IMR-90 (cell line): Measurements from ENCODE around the gene DPY19L1. TPM values are rescaled to one million over a fixed set of nuclear protein-coding genes. Genes with fewer than 3 reads are reported as not detected.

Experiments
- ATAC-seq: fragments of 200-7000 bp; cut with Tn5 transposase; 2 replicates; pipeline ENCODE4 v1.9.1; 2020; ENCODE audit warnings: low read depth, mild to moderate bottlenecking, moderate library complexity
- BruUV-seq: library from RNA; stranded (reverse); fragments of 400-500 nt; replicated peaks from 2 replicates; lab custom pipeline; 2021; lab: Mats Ljungman, UMichigan
- CTCF ChIA-PET: fragments of 300-600 bp; formaldehyde crosslinking; extraction: SDS; loops from one replicate; lab custom pipeline; 2021; ENCODE audit warnings: antibody characterized with exemption; lab: Yijun Ruan, JAX
- POLR2A ChIA-PET: fragments of 300-600 bp; sonication (Branson Sonifier 250); formaldehyde crosslinking; loops from one replicate; lab custom pipeline; 2022; ENCODE audit warnings: antibody characterized with exemption; ENCODE audit not compliant: unreplicated experiment; lab: Charles Lee
- DNase-seq: peaks from one replicate; pipeline ENCODE4 v3.0.0; 2013
- H2AFZ ChIP-seq: replicated peaks from 2 replicates; pipeline ENCODE3; 2013; ENCODE audit warnings: low read length, mild to moderate bottlenecking; ENCODE audit not compliant: poor library complexity
- H2AK5ac ChIP-seq: 2 replicates; pipeline ENCODE4 v1.6.1; 2013; ENCODE audit warnings: low read depth, low read length, inconsistent platforms
- H2AK9ac ChIP-seq: replicated peaks from 2 replicates; pipeline ENCODE3; 2013; ENCODE audit warnings: mild to moderate bottlenecking, low read depth, low read length, moderate library complexity; ENCODE audit not compliant: poor library complexity
- H2BK120ac ChIP-seq: 2 replicates; pipeline ENCODE4 v1.6.1; 2013; ENCODE audit warnings: low read depth, low read length, inconsistent platforms
- H2BK15ac ChIP-seq: 3 replicates; pipeline ENCODE4 v1.6.1; 2013; ENCODE audit warnings: low read depth, low read length, inconsistent platforms
- H2BK20ac ChIP-seq: 2 replicates; pipeline ENCODE4 v1.6.1; 2013; ENCODE audit warnings: low read depth, mild to moderate bottlenecking, inconsistent platforms, low read length, moderate library complexity
- H2BK5ac ChIP-seq: 2 replicates; pipeline ENCODE4 v1.6.1; 2013; ENCODE audit warnings: mild to moderate bottlenecking, low read depth, low read length, inconsistent platforms; ENCODE audit not compliant: poor library complexity, severe bottlenecking
- H3K14ac ChIP-seq: replicated peaks from 2 replicates; pipeline ENCODE4 v1.6.1; 2013; ENCODE audit warnings: low read depth, low read length, inconsistent platforms
- H3K18ac ChIP-seq: 2 replicates; pipeline ENCODE4 v1.6.1; 2013; ENCODE audit warnings: low read depth, low read length, control low read depth
- H3K23ac ChIP-seq: 2 replicates; pipeline ENCODE4 v1.6.1; 2013; ENCODE audit warnings: low read depth, low read length, inconsistent platforms
- H3K27ac ChIP-seq: 2 replicates; pipeline ENCODE4 v1.5.1; 2013; ENCODE audit warnings: mild to moderate bottlenecking, control low read depth, low read length; ENCODE audit not compliant: insufficient read depth
- H3K27me3 ChIP-seq: 2 replicates; pipeline ENCODE4 v1.6.1; 2013; ENCODE audit warnings: low read length; ENCODE audit not compliant: control insufficient read depth, insufficient read depth
- H3K36me3 ChIP-seq: 2 replicates; pipeline ENCODE4 v1.6.1; 2013; ENCODE audit warnings: low read length, mixed read lengths; ENCODE audit not compliant: control insufficient read depth, insufficient read depth
- H3K4ac ChIP-seq: 2 replicates; pipeline ENCODE4 v1.6.1; 2013; ENCODE audit warnings: low read depth, low read length, inconsistent platforms
- H3K4me1 ChIP-seq: 2 replicates; pipeline ENCODE4 v1.6.1; 2013; ENCODE audit warnings: low read length, mixed read lengths; ENCODE audit not compliant: control insufficient read depth, insufficient read depth
- H3K4me2 ChIP-seq: 2 replicates; pipeline ENCODE4 v1.6.1; 2013; ENCODE audit warnings: low read depth, mild to moderate bottlenecking, control low read depth, low read length, moderate library complexity
- H3K4me3 ChIP-seq: 2 replicates; pipeline ENCODE4 v1.5.1; 2013; ENCODE audit warnings: low read depth, mild to moderate bottlenecking, control low read depth, low read length, moderate library complexity; ENCODE audit not compliant: insufficient read depth
- H3K56ac ChIP-seq: 2 replicates; pipeline ENCODE4 v1.6.1; 2013; ENCODE audit warnings: low read length, inconsistent platforms; ENCODE audit not compliant: insufficient read depth; ENCODE audit errors: extremely low read depth
- H3K79me1 ChIP-seq, 2 experiments: 2 replicates each; pipeline ENCODE4 v1.6.1; 2013; ENCODE audit warnings: low read length in 2 of 2, inconsistent platforms in 1 of 2, low read depth in 1 of 2
- H3K9ac ChIP-seq: 2 replicates; pipeline ENCODE4 v1.6.1; 2013; ENCODE audit warnings: low read depth, low read length, control low read depth
- H3K9me1 ChIP-seq: 2 replicates; pipeline ENCODE4 v1.6.1; 2013; ENCODE audit warnings: low read length, inconsistent platforms; ENCODE audit not compliant: insufficient read depth
- H3K9me3 ChIP-seq: 2 replicates; pipeline ENCODE4 v1.6.1; 2013; ENCODE audit warnings: low read length; ENCODE audit not compliant: control insufficient read depth, insufficient read depth
- H4K20me1 ChIP-seq: 2 replicates; pipeline ENCODE4 v1.6.1; 2013; ENCODE audit warnings: low read length, inconsistent platforms; ENCODE audit not compliant: insufficient read depth
- H4K5ac ChIP-seq: 2 replicates; pipeline ENCODE4 v1.6.1; 2013; ENCODE audit warnings: mild to moderate bottlenecking, low read depth, low read length, control low read depth
- H4K8ac ChIP-seq, 2 experiments: 2 replicates each; pipeline ENCODE4 v1.6.1; 2013; ENCODE audit warnings: low read depth in 2 of 2, low read length in 2 of 2, control low read depth in 1 of 2, inconsistent platforms in 1 of 2
- H4K91ac ChIP-seq: 2 replicates; pipeline ENCODE4 v1.6.1; 2013; ENCODE audit warnings: low read depth, low read length, inconsistent platforms; ENCODE audit not compliant: insufficient read depth
- BHLHE40 ChIP-seq: fragments of 150-350 bp; IDR thresholded peaks from 2 replicates; pipeline ENCODE4 v1.6.1; 2016; ENCODE audit warnings: mild to moderate bottlenecking, low read depth, low read length
- CEBPB ChIP-seq: IDR thresholded peaks from 2 replicates; pipeline ENCODE4 v1.6.1; 2012; ENCODE audit warnings: low read depth, low read length, improper control_type of control experiment
- FOS ChIP-seq: fragments of 150-350 bp; IDR thresholded peaks from 2 replicates; pipeline ENCODE4 v1.6.1; 2016; ENCODE audit warnings: low read depth, low read length
- MAFK ChIP-seq: IDR thresholded peaks from 2 replicates; pipeline ENCODE4 v1.6.1; 2012; ENCODE audit warnings: low read depth, low read length, improper control_type of control experiment
- MAZ ChIP-seq: IDR thresholded peaks from 2 replicates; pipeline ENCODE4 v1.6.1; 2012; ENCODE audit warnings: low read depth, mild to moderate bottlenecking, low read length, improper control_type of control experiment, moderate library complexity, borderline replicate concordance
- MXI1 ChIP-seq: IDR thresholded peaks from 2 replicates; pipeline ENCODE4 v1.6.1; 2012; ENCODE audit warnings: low read depth, mild to moderate bottlenecking, low read length, moderate library complexity, borderline replicate concordance
- NFE2L2 ChIP-seq: fragments of 150-350 bp; IDR thresholded peaks from 2 replicates; pipeline ENCODE4 v1.6.1; 2016; ENCODE audit warnings: low read depth, mild to moderate bottlenecking, low read length
- RAD21 ChIP-seq: IDR thresholded peaks from 2 replicates; pipeline ENCODE4 v1.6.1; 2012; ENCODE audit warnings: low read length, improper control_type of control experiment
- RCOR1 ChIP-seq: IDR thresholded peaks from 2 replicates; pipeline ENCODE4 v1.6.1; 2012; ENCODE audit warnings: mild to moderate bottlenecking, low read length, improper control_type of control experiment; ENCODE audit not compliant: insufficient replicate concordance
- RFX5 ChIP-seq: IDR thresholded peaks from 2 replicates; pipeline ENCODE4 v1.8.0; 2012; ENCODE audit warnings: low read depth, mild to moderate bottlenecking, low read length, moderate library complexity
- SMC3 ChIP-seq: fragments of 150-350 bp; IDR thresholded peaks from 2 replicates; pipeline ENCODE4 v1.6.1; 2016; ENCODE audit warnings: low read depth, mild to moderate bottlenecking, antibody characterized with exemption, low read length, moderate library complexity
- dilution Hi-C: fragments of 300-500 bp; cut with HindIII; formaldehyde crosslinking; loops from one replicate; pipeline ENCODE4 v1.14.3; 2018; ENCODE audit warnings: low sequenced_read_pairs; ENCODE audit not compliant: unreplicated experiment
- in situ Hi-C: fragments of 300-500 bp; cut with MboI; formaldehyde crosslinking; loops from 3 replicates; pipeline ENCODE4 v1.14.3; 2019; ENCODE audit warnings: low sequenced_read_pairs, inconsistent platforms, mixed read lengths
- intact Hi-C: fragments of 100-400 bp; cut with micrococcal nuclease; formaldehyde crosslinking; loops from 2 replicates; pipeline ENCODE4 v1.10.0; 2022
- polyA plus RNA-seq, 3 experiments: library from polyadenylated mRNA; depleted of rRNA; stranded (reverse); fragments of >200 nt; gene quantifications; 2 replicates each; pipeline ENCODE4 v1.2.3, GENCODE V29; 2012; ENCODE audit warnings: low replicate concordance in 1 of 3
- total RNA-seq: library from RNA; depleted of rRNA; stranded (reverse); fragments of >200 nt; gene quantifications from 2 replicates; pipeline ENCODE4 v1.2.3, GENCODE V29; 2012
- TF ChIP-seq, protein P1 (sequence below): fragments of 150-350 bp; IDR thresholded peaks from 2 replicates; pipeline ENCODE4 v1.6.1; 2016; ENCODE audit warnings: low read depth, mild to moderate bottlenecking, low read length, moderate library complexity, borderline replicate concordance
- TF ChIP-seq, protein P2 (sequence below): fragments of 150-350 bp; IDR thresholded peaks from 2 replicates; pipeline ENCODE4 v1.6.1; 2017; ENCODE audit warnings: mild to moderate bottlenecking, antibody characterized with exemption, low read length, low read depth
- TF ChIP-seq, protein P3 (sequence below): conservative IDR thresholded peaks from 2 replicates; pipeline ENCODE4 v1.5.1; 2012; ENCODE audit warnings: mild to moderate bottlenecking, low read depth, low read length, improper control_type of control experiment

The DPY19L1 gene
- total and polyA plus RNA-seq, 2 of the 4 experiments (the other 2 are of a cell fraction), result 12.1 to 12.2 TPM

DNA sequence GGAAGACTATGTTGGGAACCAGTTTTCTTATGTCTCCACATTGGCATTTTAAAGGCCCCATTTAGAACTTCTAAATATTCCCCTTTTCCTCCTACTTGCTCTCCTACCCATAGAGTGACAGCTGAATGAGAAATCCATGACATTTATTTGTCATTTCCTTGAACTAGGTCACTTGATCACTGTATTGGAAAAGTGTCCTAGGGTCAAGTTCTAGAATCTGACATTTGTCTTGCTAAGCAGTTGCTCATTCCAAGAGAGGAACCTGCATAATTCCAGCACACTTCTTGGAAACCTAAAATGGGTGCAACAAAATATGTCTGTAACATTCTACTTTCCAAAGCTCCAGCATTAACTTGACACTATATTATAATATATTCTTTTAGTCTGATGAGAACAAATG, 3.6 kb upstream of the DPY19L1 start:
- no peak overlapping the region for H2BK5ac ChIP-seq
- H3K9me3 ChIP-seq, result no peaks in the 10 kb centered on the region
- peaks cover 0 to 7% of the 10 kb centered on the region in 2 experiments; a peak in 2 of 4 replicates for H3K79me1 ChIP-seq
- H3K36me3 ChIP-seq, result no peaks in the 10 kb centered on the region
- H3K27me3 ChIP-seq, result peaks cover 4% of the 10 kb centered on the region; the same call in 1 of the 2 replicates
- in situ Hi-C loops (no loop called here), intact Hi-C loops (no loop called here), dilution Hi-C loops (no loop called here)
- no peak overlapping the region for H2BK20ac ChIP-seq
- H4K5ac ChIP-seq, result no peak overlapping the region
- ChIA-PET CTCF (no interaction called here), POLR2A (no interaction called here)
- no peak overlapping the region for H2BK15ac ChIP-seq
- no peak overlapping the region for H3K27ac ChIP-seq
- no TSS peak for BruUV-seq
- no peaks in the 10 kb centered on the region; the same call in 1 of the 2 replicates for H4K20me1 ChIP-seq
- no peak overlapping the region for H4K8ac ChIP-seq
- H3K18ac ChIP-seq, result no peak overlapping the region
- H3K9me1 ChIP-seq, result no peaks in the 10 kb centered on the region
- H3K4me1 ChIP-seq, result no peaks in the 10 kb centered on the region
- H2BK120ac ChIP-seq, result no peak overlapping the region
- no peak overlapping the region for H3K56ac ChIP-seq
- H3K4ac ChIP-seq, result no peak overlapping the region
- no peak overlapping the region for H3K23ac ChIP-seq
- TF ChIP-seq MXI1, result no peak
- no peak for TF ChIP-seq NFE2L2
- TF ChIP-seq, protein P1, sequence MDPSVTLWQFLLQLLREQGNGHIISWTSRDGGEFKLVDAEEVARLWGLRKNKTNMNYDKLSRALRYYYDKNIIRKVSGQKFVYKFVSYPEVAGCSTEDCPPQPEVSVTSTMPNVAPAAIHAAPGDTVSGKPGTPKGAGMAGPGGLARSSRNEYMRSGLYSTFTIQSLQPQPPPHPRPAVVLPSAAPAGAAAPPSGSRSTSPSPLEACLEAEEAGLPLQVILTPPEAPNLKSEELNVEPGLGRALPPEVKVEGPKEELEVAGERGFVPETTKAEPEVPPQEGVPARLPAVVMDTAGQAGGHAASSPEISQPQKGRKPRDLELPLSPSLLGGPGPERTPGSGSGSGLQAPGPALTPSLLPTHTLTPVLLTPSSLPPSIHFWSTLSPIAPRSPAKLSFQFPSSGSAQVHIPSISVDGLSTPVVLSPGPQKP, result no peak
- no peak for TF ChIP-seq RCOR1
- no peak for TF ChIP-seq SMC3
- TF ChIP-seq MAFK, result no peak
- TF ChIP-seq RFX5, result no peak
- TF ChIP-seq, protein P2, sequence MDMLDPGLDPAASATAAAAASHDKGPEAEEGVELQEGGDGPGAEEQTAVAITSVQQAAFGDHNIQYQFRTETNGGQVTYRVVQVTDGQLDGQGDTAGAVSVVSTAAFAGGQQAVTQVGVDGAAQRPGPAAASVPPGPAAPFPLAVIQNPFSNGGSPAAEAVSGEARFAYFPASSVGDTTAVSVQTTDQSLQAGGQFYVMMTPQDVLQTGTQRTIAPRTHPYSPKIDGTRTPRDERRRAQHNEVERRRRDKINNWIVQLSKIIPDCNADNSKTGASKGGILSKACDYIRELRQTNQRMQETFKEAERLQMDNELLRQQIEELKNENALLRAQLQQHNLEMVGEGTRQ, result no peak
- TF ChIP-seq, protein P3, sequence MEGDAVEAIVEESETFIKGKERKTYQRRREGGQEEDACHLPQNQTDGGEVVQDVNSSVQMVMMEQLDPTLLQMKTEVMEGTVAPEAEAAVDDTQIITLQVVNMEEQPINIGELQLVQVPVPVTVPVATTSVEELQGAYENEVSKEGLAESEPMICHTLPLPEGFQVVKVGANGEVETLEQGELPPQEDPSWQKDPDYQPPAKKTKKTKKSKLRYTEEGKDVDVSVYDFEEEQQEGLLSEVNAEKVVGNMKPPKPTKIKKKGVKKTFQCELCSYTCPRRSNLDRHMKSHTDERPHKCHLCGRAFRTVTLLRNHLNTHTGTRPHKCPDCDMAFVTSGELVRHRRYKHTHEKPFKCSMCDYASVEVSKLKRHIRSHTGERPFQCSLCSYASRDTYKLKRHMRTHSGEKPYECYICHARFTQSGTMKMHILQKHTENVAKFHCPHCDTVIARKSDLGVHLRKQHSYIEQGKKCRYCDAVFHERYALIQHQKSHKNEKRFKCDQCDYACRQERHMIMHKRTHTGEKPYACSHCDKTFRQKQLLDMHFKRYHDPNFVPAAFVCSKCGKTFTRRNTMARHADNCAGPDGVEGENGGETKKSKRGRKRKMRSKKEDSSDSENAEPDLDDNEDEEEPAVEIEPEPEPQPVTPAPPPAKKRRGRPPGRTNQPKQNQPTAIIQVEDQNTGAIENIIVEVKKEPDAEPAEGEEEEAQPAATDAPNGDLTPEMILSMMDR, result no peak
- no peak for TF ChIP-seq RAD21
- no peak for TF ChIP-seq BHLHE40
- no peak for TF ChIP-seq MAZ
- no peak for TF ChIP-seq CEBPB
- TF ChIP-seq FOS, result no peak
- H3K4me2 ChIP-seq, result no peak overlapping the region
- no peak overlapping the region for H4K91ac ChIP-seq
- H2AK5ac ChIP-seq, result no peak overlapping the region
- ATAC-seq (no peak), DNase-seq (no peak)
- H2AK9ac ChIP-seq, result no peak overlapping the region
- H3K14ac ChIP-seq, result no peak overlapping the region
- no peak overlapping the region for H3K4me3 ChIP-seq
- H3K9ac ChIP-seq, result no peak overlapping the region
- no peak overlapping the region for H2AFZ ChIP-seq
